GM21723 (cell line): ENCODE results near the gene ADRA2A.
A peak's percentile ranks its signal among the peaks of the same experiment; 100 is the strongest.

ENCODE experiments used
- ATAC-seq: cut with Tn5 transposase; IDR thresholded peaks from one replicate; pipeline ENCODE4 v1.9.1; 2021; ENCODE audit warnings: mild to moderate bottlenecking, moderate library complexity; ENCODE audit not compliant: unreplicated experiment

ADRA2A gene

GRCh38 chr10:111076682-111077478, at the start of gene ADRA2A:
TSS of gene ADRA2A (plus strand) at chr10:111077029. CDS start at chr10:111077997, 968 bp downstream.
- peak; percentile 50 for ATAC-seq

- ATAC-seq = no peak
Observed at GRCh38 chr10:111030042-111030750, 46.6 kb upstream of the ADRA2A start.

- no peak for ATAC-seq
Observed at GRCh38 chr10:111034598-111035310, 42.1 kb upstream of the ADRA2A start.

- ATAC-seq = no peak
Observed at GRCh38 chr10:111035542-111035941, 41.3 kb upstream of the ADRA2A start.

- no peak for ATAC-seq
Observed at GRCh38 chr10:111037858-111038257, 39.0 kb upstream of the ADRA2A start.

GRCh38 chr10:111039522-111039921, 37.3 kb upstream of the ADRA2A start:
- no peak for ATAC-seq

- no peak for ATAC-seq
Observed at GRCh38 chr10:111057006-111057405, 19.8 kb upstream of the ADRA2A start.

- ATAC-seq = no peak
Observed at GRCh38 chr10:111063471-111063870, 13.4 kb upstream of the ADRA2A start.

- ATAC-seq = no peak
Observed at GRCh38 chr10:111072232-111072631, 4.6 kb upstream of the ADRA2A start.

GRCh38 chr10:111075577-111076185, 1.1 kb upstream of the ADRA2A start:
- no peak for ATAC-seq

- peak; percentile 74 for ATAC-seq
Observed at GRCh38 chr10:111076191-111076681, 593 bp upstream of the ADRA2A start.

GRCh38 chr10:111077479-111077784, 603 bp downstream of the ADRA2A start:
- ATAC-seq = no peak

GRCh38 chr10:111077785-111078504, 1.1 kb downstream of the ADRA2A start:
- no peak for ATAC-seq

- ATAC-seq = no peak
Observed at GRCh38 chr10:111078505-111079185, 1.8 kb downstream of the ADRA2A start.

- ATAC-seq = no peak
Observed at GRCh38 chr10:111079241-111079760, 2.5 kb downstream of the ADRA2A start.

GRCh38 chr10:111079781-111080180, 3.0 kb downstream of the ADRA2A start:
- no peak for ATAC-seq

GRCh38 chr10:111080224-111080623, 3.4 kb downstream of the ADRA2A start:
- no peak for ATAC-seq

GRCh38 chr10:111081595-111081994, 4.8 kb downstream of the ADRA2A start:
- ATAC-seq = no peak

GRCh38 chr10:111082102-111082975, 5.5 kb downstream of the ADRA2A start:
- ATAC-seq = no peak
